Kidney capillary endothelial cell (primary cell): ENCODE data around the gene PHF13.
"Not testable (repeated sequence)": the region's sequence is repeated elsewhere in the genome, so short reads cannot be mapped to it uniquely, and the experiment has no call there.

Experiments used
- DNase-seq: peaks from one replicate; pipeline ENCODE4 v3.0.0-alpha.2; 2018; ENCODE audit warnings: low spot score

Gene PHF13

GRCh38 chr1:6660415-6661049 lies 47.0 kb downstream of the PHF13 start:
- no peak for DNase-seq

GRCh38 chr1:6662468-6662867 lies 48.9 kb downstream of the PHF13 start:
- DNase-seq = not testable (repeated sequence)

- DNase-seq = no peak
Measured at GRCh38 chr1:6666696-6667095, 53.2 kb downstream of the PHF13 start.

- DNase-seq = no peak
Measured at GRCh38 chr1:6667139-6667538, 53.6 kb downstream of the PHF13 start.

GRCh38 chr1:6668503-6668902 lies 55.0 kb downstream of the PHF13 start:
- DNase-seq = no peak

GRCh38 chr1:6672558-6672957 lies 59.0 kb downstream of the PHF13 start:
- DNase-seq = no peak
